Sigmoid colon (tissue), 7 donors: ENCODE measurements around the gene SDR39U1. TPM values are rescaled to one million over a fixed set of nuclear protein-coding genes. Genes with fewer than 3 reads are reported as not detected.
A peak's percentile ranks its signal among the peaks of the same experiment; 100 is the strongest.

Experiments used
- DNase-seq: peaks from one replicate; pipeline ENCODE4 v3.0.0-alpha.2; 2019
- H3K27ac ChIP-seq, 4 donors: fragments of 200-600 bp; sonication (generic); one replicate each; pipeline ENCODE4 v1.5.1; 2016 to 2019; ENCODE audit warnings: mild to moderate bottlenecking in 1 of 4
- H3K27me3 ChIP-seq, 3 donors: fragments of 200-600 bp; sonication (generic); one replicate each; pipeline ENCODE4 v1.5.1; 2019; ENCODE audit warnings: mild to moderate bottlenecking in 1 of 3
- H3K36me3 ChIP-seq, 4 donors: fragments of 200-600 bp; sonication (generic); one replicate each; pipeline ENCODE4 v1.5.1; 2016 to 2019
- H3K4me1 ChIP-seq, 4 donors: fragments of 200-600 bp; sonication (generic); one replicate each; pipeline ENCODE4 v1.5.1; 2017 to 2019
- H3K4me3 ChIP-seq, 4 donors: fragments of 200-600 bp; sonication (generic); one replicate each; pipeline ENCODE4 v1.5.1; 2017 to 2019; ENCODE audit warnings: mild to moderate bottlenecking in 2 of 4, moderate library complexity in 1 of 4
- H3K9me3 ChIP-seq, 4 donors: fragments of 200-600 bp in 3 of 4; sonication (generic) in 3 of 4; one replicate each; pipeline versions ENCODE4 v1.5.1 to v1.6.1; 2013 to 2019
- EP300 ChIP-seq, 4 donors: sonication (generic); formaldehyde crosslinking; IDR thresholded peaks; one replicate each; pipeline ENCODE4 v1.6.1; 2017; ENCODE audit warnings: antibody characterized with exemption in 4 of 4
- POLR2A ChIP-seq, 2 donors: fragments of 450-650 bp; IDR thresholded peaks; one replicate each; pipeline ENCODE4 v1.6.1; 2016; ENCODE audit warnings: antibody characterized with exemption in 2 of 2, mild to moderate bottlenecking in 2 of 2, moderate library complexity in 2 of 2
- POLR2AphosphoS5 ChIP-seq, 4 donors: sonication (generic); formaldehyde crosslinking; IDR thresholded peaks; one replicate each; pipeline ENCODE4 v1.6.1; 2017; ENCODE audit warnings: antibody characterized with exemption in 4 of 4
- WGBS, 2 donors: extraction: QIAGEN DNeasy Blood & Tissue Kit; methylation state at CpG; one replicate each; pipeline ENCODE4 v1.1.7; 2013; 5-methylcytosine and 5-hydroxymethylcytosine counted together
- intact Hi-C: fragments of 100-400 bp; cut with DNase I; formaldehyde crosslinking; loops from one replicate; pipeline ENCODE4 v1.15.1; 2023
- polyA plus RNA-seq, 3 donors: library from polyadenylated mRNA; stranded (reverse); fragments of 200-250 nt; gene quantifications; one replicate each; pipeline ENCODE4 v1.2.3, GENCODE V29; 2013
- total RNA-seq, 4 donors: library from RNA; depleted of rRNA; stranded (reverse); fragments of >200 nt; gene quantifications; one replicate each; pipeline ENCODE4 v1.1.0, GENCODE V29; 2016
- TF ChIP-seq, protein P1 (sequence below), 4 experiments: fragments of 450-650 bp in 3 of 4; fragments of 200-600 bp in 1 of 4; IDR thresholded peaks; one replicate each; pipeline ENCODE4 v1.5.1; 2016 to 2019; ENCODE audit warnings: antibody characterized with exemption in 4 of 4, mild to moderate bottlenecking in 3 of 4, moderate library complexity in 2 of 4
- donor health status: healthy with polysubstance abuse.
- donor health status: Bipolar disorder and iron deficiency.
- donor health status: healthy.

SDR39U1 gene
- total and polyA plus RNA-seq, 7 donors, result 30.3 to 57.3 (median 35.4) TPM

DNA sequence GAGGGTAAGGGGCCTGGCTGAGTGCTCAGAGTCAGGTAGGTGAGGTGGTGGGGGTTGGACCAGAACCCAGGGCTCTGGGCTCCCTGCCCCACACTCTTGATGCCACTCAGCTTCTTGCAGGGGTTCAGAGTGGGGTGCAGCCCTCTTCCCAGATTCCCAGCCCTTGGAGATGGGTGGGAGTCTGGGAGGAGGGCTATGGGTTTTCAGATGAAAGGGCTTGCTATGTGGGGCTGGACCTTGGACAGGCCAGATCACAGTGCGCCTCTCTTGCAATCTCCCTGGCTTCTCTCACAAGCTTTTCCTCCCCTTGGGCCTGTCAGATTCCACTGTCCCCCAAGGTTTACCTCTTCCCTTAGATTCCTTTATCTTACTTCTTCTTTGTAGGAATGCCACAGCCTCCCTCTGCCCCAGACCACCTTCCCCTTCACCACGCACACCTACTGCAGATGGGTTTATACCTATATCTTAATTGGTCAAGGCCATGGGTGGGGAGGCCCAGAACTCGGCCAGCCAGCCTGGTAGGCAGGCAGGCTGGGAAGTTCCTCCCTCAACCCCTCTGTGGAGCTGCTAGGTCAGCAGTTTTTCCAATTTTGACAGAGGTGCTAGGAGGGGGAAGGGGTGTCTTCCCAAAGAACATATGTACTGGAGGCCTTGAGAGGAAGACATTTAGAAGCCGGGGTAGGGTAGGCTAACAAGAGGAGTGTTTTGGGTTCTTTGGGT is 42.4 kb downstream of the SDR39U1 start:
- intact Hi-C loops, result loop anchor here (2.0 kb wide), 1 partner anchor 31 kb away; no protein-coding TSS in a partner anchor
- Histone ChIP-seq H3K36me3 (no peaks in the 10 kb centered on the region), H3K27ac (peak overlapping the region; percentile 76 to 82 (median 78)), H3K4me3 (peak overlapping the region; percentile 73 to 85 (median 78)), H3K9me3 (no peaks in the 10 kb centered on the region), H3K4me1 (peaks cover 0 to 61% (median 54%) of the 10 kb centered on the region in 4 donors), H3K27me3 (no peaks in the 10 kb centered on the region)
- WGBS, 2 donors, result 56 to 61% methylated on average over 4 of the region's 4 CpGs
- TF ChIP-seq POLR2A (IDR thresholded peaks at IDR 0.05) (no peak), POLR2AphosphoS5 (IDR thresholded peaks at IDR 0.05) (no peak), EP300 (IDR thresholded peaks at IDR 0.05) (no peak)
- TF ChIP-seq, protein P1, sequence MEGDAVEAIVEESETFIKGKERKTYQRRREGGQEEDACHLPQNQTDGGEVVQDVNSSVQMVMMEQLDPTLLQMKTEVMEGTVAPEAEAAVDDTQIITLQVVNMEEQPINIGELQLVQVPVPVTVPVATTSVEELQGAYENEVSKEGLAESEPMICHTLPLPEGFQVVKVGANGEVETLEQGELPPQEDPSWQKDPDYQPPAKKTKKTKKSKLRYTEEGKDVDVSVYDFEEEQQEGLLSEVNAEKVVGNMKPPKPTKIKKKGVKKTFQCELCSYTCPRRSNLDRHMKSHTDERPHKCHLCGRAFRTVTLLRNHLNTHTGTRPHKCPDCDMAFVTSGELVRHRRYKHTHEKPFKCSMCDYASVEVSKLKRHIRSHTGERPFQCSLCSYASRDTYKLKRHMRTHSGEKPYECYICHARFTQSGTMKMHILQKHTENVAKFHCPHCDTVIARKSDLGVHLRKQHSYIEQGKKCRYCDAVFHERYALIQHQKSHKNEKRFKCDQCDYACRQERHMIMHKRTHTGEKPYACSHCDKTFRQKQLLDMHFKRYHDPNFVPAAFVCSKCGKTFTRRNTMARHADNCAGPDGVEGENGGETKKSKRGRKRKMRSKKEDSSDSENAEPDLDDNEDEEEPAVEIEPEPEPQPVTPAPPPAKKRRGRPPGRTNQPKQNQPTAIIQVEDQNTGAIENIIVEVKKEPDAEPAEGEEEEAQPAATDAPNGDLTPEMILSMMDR (IDR thresholded peaks at IDR 0.05), result no peak
- DNase-seq, result peak; percentile 58

DNA sequence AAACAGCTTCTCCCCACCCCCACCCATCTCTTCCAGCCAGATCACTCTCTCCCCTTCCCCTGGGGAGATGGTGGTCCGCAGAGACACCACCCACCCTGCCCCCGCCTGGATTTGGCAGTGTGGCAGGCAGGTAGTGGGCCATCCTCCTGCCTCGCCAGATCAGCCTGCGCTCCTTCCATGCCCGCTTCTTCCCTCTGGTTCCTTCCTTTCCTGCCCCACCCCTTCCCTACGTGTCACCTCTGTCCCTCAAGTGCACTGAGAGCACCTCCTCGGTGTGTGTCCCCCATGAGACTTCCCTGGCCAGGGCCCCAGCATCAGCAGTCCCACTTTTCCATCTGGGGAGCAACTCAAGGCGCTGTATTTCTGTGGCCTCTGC is 43.1 kb downstream of the SDR39U1 start:
- H3K4me1 ChIP-seq, result peaks cover 0 to 61% (median 53%) of the 10 kb centered on the region in 4 donors
- intact Hi-C loops, result loop anchor here (2.0 kb wide), 1 partner anchor 31 kb away; no protein-coding TSS in a partner anchor
- 10 to 21% methylated on average over 8 of the region's 8 CpGs for WGBS, 2 donors

DNA sequence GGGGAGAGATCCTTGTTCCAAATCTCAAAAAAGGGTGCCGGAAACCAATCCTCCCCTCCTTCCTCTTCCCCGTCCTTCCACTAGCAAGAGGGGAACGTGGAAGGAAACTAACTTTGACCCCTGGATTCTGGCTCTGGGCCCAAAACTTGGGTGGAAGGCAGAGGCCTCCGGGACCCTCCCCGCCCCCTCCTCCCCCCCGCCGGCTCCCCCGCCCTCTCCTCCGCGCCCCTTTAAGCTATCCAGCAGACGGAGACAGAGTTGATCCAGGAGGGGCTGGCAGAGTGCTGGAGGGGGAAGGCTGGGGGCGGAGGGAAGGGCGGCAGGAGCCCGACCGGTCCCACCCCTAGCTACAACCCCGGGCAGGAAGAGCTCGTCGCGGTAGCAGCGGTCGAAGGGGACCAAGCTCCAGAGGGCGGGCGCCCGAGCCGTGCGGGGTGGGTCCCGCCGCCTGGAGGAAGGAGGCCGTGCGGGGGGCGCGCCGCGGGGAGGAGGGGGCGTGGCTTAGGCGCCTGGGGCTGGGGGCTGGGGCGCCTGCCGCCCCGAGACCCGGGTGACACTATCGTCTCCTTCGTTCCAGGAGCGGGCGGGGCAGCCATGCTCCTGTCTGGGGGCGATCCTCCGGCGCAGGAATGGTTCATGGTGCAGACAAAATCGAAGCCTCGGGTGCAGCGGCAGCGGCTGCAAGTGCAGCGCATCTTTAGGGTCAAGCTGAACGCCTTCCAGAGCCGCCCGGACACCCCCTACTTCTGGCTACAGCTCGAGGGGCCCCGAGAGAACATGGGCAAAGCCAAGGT is 43.7 kb downstream of the SDR39U1 start, which contains the start of gene NYNRIN:
NYNRIN (plus strand) TSS at position 351 of the 794 bp plus-strand sequence; CDS start at position 595, 244 bp downstream.
- intact Hi-C loops, result loop anchor here (2.0 kb wide), 1 partner anchor 32 kb away; no protein-coding TSS in a partner anchor
- H3K4me1 ChIP-seq, result peaks cover 0 to 59% (median 50%) of the 10 kb centered on the region in 4 donors
- DNase-seq, result peak; percentile 82
- TF ChIP-seq POLR2AphosphoS5 (IDR thresholded peaks at IDR 0.05), result peak in 2 of 4 donors; percentile 23 to 55
- TF ChIP-seq POLR2A (IDR thresholded peaks at IDR 0.05), result no peak
- H3K9me3 ChIP-seq, result no peaks in the 10 kb centered on the region
- H3K27ac ChIP-seq, result peak within 1 kb of the TSS; percentile 76 to 82 (median 78)
- 1 to 3% methylated on average over 56 of the region's 57 CpGs for WGBS, 2 donors
- no peaks in the 10 kb centered on the region for H3K36me3 ChIP-seq
- H3K4me3 ChIP-seq, result peak within 1 kb of the TSS; percentile 73 to 85 (median 78)
- H3K27me3 ChIP-seq, result no peaks in the 10 kb centered on the region

More for the DNA sequence above, 43.1 kb downstream of the SDR39U1 start:
- peak; percentile 60 for DNase-seq
- peak overlapping the region; percentile 73 to 85 (median 78) for H3K4me3 ChIP-seq
- no peaks in the 10 kb centered on the region for H3K9me3 ChIP-seq
- H3K27me3 ChIP-seq, result no peaks in the 10 kb centered on the region
- TF ChIP-seq POLR2AphosphoS5 (IDR thresholded peaks at IDR 0.05) (no peak), POLR2A (IDR thresholded peaks at IDR 0.05) (no peak), EP300 (IDR thresholded peaks at IDR 0.05) (no peak)
- TF ChIP-seq, protein P1 (IDR thresholded peaks at IDR 0.05), result no peak
- H3K36me3 ChIP-seq, result no peaks in the 10 kb centered on the region
- H3K27ac ChIP-seq, result peak overlapping the region; percentile 76 to 82 (median 78)

DNA sequence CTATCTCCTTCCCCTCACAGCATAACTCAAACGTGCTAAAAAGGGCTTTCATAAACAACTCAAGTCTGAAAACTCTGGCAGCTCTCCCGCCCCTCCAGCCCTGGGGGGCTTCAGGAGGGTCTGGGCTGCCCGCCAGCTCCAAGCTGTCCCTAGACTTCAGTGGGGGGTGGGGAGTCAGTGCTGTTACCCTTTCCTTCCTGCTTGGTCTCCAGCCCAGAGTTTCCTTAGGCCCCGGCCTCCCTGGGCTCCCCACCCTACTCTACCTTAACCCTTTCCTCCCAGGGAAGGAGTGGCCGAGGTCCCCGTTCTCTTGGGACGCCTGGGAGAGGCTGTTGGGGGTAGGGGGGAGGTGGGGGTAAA is 44.3 kb downstream of the SDR39U1 start:
- TF ChIP-seq EP300 (IDR thresholded peaks at IDR 0.05), result no peak
- Histone ChIP-seq H3K4me1 (peaks cover 0 to 53% (median 46%) of the 10 kb centered on the region in 4 donors), H3K36me3 (no peaks in the 10 kb centered on the region), H3K4me3 (peak overlapping the region; percentile 73 to 85 (median 78)), H3K27me3 (no peaks in the 10 kb centered on the region), H3K27ac (peak overlapping the region; percentile 76 to 82 (median 78)), H3K9me3 (no peaks in the 10 kb centered on the region)
- WGBS, 2 donors, result 11 to 27% methylated on average over 7 of the region's 7 CpGs
- DNase-seq, result peak; percentile 71
- intact Hi-C loops, result loop anchor here (2.0 kb wide), 1 partner anchor 33 kb away; no protein-coding TSS in a partner anchor

DNA sequence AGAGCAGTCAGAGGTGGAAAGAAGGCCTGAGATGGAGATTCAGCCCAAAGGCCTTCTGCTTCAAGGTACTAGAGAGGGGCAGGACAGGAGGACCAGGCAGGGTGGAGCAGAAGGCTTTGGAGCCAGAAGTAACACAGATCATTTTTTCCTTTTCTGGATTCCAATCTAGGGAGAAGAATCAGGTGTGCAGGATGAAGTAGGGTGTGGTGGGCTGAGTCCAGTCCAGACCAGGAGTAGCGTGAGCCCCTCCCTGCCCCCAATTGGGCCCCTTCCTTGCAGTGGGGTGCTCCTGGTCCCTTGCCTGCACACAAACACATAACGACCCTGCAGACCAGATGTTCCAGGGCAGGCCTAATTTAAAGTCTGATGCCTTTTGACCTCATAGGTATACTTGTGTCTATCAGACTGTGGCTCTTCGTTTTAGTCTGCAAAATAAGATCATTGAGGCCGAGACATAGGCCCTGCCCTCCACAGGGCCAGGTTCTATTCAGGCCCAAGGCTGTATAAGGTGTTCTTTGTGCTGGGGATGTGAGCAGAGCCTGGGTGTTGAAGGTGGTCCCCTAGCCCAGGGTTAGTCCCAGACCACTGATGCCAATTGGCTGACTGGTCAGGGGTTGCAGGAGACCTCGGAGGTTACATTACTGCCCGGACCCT is 44.8 kb downstream of the SDR39U1 start:
- H3K36me3 ChIP-seq, result no peaks in the 10 kb centered on the region
- H3K27ac ChIP-seq, result peak overlapping the region; percentile 76 to 82 (median 78)
- H3K27me3 ChIP-seq, result no peaks in the 10 kb centered on the region
- no peaks in the 10 kb centered on the region for H3K9me3 ChIP-seq
- intact Hi-C loops, result loop anchor here (2.0 kb wide), 1 partner anchor 33 kb away; no protein-coding TSS in a partner anchor
- WGBS, 2 donors, result 45 to 65% methylated on average over 6 of the region's 6 CpGs
- TF ChIP-seq POLR2AphosphoS5 (IDR thresholded peaks at IDR 0.05), result no peak
- peak overlapping the region in 2 of 4 donors; percentile 73 to 85 for H3K4me3 ChIP-seq
- H3K4me1 ChIP-seq, result peaks cover 0 to 48% (median 42%) of the 10 kb centered on the region in 4 donors
- no peak for DNase-seq
